Thyroid gland (tissue), 4 donors: Measurements from ENCODE around the gene OGDHL.

ENCODE experiments used
- CTCF ChIP-seq, 6 experiments: fragments of 200-600 bp in 3 of 6; fragments of 450-650 bp in 3 of 6; sonication (generic) in 3 of 6; IDR thresholded peaks; one replicate each; pipeline ENCODE4 v1.5.1; 2016 to 2019; ENCODE audit warnings: antibody characterized with exemption in 6 of 6, mild to moderate bottlenecking in 2 of 6, inconsistent platforms in 1 of 6, moderate library complexity in 1 of 6
- POLR2A ChIP-seq, 2 donors: fragments of 450-650 bp; IDR thresholded peaks; one replicate each; pipeline ENCODE4 v1.6.1; 2017; ENCODE audit warnings: antibody characterized with exemption in 2 of 2, mild to moderate bottlenecking in 2 of 2, moderate library complexity in 1 of 2

GRCh38 chr10:49761789-49762565 is at the start of gene OGDHL:
- no peak for TF ChIP-seq CTCF (IDR thresholded peaks at IDR 0.05)
- TF ChIP-seq POLR2A (IDR thresholded peaks at IDR 0.05): peak in 1 of 2 donors; percentile 57
